ENCODE measurements around the gene PPP1R16B.

Gene PPP1R16B
- total RNA-seq, result 147 reads per million, percentile 89 among the genes with 10 or more reads in this experiment

- DNase-seq, result peak; percentile 67
Observed at GRCh38 chr20:38805502-38805957, at the start of gene PPP1R16B. Gene PPP1R16B (plus strand): TSS chr20:38805697. CDS start chr20:38835926, 30,229 bp downstream.

DNA sequence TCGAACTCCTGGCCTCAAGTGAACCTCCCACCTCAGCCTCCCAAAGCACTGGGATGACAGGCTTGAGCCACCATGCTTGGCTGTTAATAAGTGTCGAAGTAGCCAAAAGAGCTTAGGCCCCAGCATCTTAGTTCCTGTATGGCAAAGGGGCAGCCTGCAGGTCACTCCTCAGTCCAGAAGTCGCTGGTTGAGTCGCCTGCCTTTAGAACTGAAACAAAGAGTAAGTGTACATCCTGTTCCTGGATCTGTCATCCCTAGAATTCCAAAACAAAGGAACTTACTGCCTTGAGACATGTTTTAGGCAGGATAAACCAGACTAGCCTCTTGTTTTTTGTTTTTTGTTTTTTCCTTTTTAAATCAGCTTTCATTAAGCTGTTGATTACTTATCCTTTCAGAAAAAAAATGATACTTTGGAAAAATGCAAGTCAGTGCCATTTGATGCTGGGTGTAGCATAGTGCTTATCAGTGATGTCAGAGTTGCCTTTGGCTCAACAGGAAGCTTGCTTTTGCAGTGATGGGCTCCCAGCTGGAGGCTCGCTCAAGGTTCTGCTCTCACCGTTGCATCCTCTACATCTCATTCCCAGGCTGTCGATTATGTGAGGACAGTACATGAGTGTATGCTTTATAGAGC is 48.2 kb upstream of the PPP1R16B start:
- no peak for DNase-seq

DNA sequence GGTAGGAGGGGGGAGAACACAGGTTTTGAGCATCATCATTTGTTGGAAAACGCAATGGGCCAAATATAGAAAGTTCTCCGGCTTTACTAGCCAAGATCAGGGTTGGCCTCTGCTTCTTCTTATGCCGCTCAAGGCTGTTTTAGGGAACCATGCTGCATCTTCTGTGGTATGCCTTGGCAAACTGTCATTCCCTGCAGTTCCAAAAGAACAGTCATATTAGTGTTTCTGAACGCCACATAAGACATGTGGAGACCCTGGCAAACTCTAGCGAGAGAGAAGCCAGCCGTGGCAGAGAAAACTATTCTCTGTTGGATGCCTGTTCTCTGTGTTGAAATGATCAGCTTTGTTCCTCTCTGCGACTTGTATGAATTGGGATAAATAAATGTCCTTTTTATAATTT is 46.4 kb upstream of the PPP1R16B start:
- no peak for DNase-seq

DNA sequence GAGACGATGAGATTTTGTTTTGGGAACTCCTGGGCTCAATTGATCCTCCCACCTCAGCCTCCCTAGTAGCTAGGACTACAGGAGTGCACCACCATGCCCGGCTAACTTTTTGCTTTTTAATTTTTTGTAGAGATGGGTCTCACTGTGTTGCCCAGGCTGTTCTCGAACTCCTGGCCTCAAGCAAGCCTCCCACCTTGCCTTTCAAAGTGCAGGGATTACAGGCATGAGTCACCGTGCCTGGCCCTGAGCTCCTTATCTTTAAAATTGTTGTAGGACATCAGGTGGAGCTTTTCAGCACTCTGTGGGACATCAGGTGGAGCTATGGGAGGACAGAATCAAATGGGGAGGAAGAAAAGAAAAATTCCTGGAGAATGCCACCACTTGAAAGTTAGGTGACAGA is 44.5 kb upstream of the PPP1R16B start:
- DNase-seq, result no peak

DNA sequence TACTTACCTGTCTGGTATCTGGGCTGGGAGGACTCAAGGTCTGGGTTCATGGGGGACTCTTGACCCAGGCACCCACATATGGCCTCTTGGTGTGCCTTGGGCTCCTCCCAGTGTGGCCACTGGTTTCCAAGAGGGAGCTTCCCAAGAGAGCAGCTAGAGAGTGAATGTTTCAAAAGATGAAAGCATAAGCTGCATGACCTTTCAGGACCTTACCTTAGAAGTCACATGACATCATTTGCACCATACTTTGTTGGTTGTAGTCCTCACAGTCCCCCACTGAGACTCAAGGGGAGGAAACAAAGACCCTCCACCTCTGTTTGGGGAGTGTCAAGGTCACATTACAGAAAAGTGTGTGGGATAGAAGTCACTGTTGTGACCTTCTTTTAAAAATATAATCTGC is 43.3 kb upstream of the PPP1R16B start:
- no peak for DNase-seq

DNA sequence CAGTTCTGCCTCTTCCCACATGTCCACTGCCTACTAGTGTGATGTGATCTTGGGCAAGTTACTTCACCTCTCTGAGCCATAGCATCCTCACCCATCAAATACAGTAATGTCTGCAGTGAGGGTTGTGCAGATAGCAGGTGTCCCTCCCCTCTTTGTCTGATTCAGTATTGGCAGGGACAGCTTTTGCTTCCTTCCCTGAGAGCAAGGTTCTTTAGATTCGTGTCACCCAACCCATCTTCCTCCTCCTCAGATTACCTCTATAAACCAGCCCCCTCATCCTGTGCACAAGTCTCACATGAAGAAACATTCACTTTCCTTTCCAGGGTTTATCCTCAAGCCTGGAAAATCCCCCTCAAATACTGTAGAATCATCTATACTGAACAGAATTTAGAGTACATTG is 41.9 kb upstream of the PPP1R16B start:
- DNase-seq, result no peak

DNA sequence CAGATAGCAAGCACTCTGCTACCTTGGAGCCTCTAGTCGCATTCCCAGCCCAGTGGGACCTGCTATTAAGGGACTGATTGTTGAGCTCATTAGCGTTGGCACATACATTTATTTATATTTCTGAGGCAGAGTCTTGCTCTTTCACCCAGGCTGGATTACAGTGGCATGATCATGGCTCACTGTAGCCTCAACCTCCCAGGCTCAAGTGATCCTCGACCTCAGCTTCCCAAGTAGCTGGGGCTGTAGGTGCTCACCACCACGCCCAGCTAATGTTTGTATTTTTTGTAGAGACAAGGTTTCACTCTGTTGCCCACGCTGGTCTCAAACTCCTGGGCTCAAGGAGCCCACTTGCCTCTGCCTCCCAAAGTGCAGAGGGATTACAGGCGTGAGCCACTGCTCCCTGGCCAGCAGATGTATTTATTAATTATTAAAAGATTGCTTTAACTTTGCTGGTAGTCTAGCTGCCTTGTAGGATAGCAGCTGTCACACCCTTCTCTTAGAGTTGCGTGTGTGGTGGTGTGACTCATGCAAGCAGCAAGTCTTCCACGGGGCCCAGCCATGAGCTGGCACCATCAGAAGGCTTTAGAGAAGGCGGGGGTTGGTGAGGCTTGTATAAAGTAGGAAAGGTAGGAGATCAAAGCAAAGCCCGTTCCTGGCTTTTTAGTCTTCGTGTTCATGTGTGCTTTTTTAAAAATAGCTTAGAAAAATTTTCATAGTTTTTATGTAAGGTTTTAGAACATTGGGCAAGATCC is 40.8 kb upstream of the PPP1R16B start:
- no peak for DNase-seq

DNA sequence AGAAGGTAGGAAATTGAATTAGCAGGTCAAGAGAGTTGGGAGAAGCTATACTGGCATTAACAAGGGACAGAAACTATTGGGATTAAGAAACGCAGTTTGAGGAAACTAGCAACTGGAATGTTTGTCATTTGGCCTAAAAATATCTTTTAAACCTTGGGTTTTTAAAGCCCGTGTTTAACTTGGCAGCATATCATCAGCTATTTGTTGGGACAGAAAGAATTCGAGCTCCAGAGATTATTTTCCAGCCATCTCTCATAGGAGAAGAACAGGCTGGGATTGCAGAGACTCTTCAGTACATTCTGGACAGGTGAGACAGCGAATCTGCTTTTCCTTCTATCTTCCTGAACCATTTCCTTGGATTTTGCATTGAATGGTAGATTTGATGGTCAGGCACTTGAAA is 39.4 kb upstream of the PPP1R16B start:
- DNase-seq, result no peak

- no peak for DNase-seq
Observed at GRCh38 chr20:38769376-38770295, 35.9 kb upstream of the PPP1R16B start.

DNA sequence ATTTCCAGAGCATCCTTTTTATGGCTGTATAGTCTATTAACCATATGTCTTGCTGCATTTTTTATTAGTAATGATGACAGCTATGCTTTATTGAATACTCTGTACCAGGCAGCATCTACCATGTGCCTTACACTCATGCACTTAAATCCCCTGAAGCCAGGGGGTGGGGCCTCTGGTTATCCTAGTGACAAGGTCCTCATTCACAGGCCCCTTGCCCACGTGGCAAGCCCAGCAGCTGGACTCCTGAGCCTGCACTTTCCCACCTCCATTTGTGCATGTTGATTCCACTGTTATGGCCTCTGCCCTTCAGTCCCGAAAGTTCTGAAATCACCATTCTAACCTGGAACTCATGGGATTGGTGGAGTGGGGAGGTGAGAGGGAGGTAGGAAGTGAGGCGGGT is 35.0 kb upstream of the PPP1R16B start:
- no peak for DNase-seq

GRCh38 chr20:38770970-38771369 is 34.5 kb upstream of the PPP1R16B start:
- no peak for DNase-seq

GRCh38 chr20:38771621-38772020 is 33.9 kb upstream of the PPP1R16B start:
- no peak for DNase-seq

- no peak for DNase-seq
Observed at GRCh38 chr20:38774167-38774566, 31.3 kb upstream of the PPP1R16B start.

DNA sequence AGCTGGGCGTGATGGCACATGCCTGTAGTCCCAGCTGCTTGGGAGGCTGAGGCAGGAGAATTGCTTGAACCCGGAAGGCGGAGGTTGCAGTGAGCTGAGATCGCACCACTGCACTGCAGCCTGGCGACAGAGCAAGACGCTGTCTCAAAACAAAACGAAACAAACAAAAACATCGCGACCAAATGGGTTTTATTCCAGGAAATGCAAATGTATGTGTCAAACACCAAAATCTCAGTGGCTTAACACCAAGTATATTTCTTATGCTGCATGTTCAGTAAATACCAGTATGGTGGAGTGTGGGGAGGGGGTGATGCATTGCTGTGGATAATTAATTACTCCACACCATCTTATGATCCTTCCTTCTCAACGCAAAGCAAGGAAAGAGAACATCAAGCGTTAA is 29.1 kb upstream of the PPP1R16B start:
- DNase-seq, result no peak

- no peak for DNase-seq
Observed at GRCh38 chr20:38779247-38780097, 26.0 kb upstream of the PPP1R16B start.

GRCh38 chr20:38782275-38782674 is 23.2 kb upstream of the PPP1R16B start:
- DNase-seq, result no peak

GRCh38 chr20:38787870-38788269 is 17.6 kb upstream of the PPP1R16B start:
- DNase-seq, result no peak

DNA sequence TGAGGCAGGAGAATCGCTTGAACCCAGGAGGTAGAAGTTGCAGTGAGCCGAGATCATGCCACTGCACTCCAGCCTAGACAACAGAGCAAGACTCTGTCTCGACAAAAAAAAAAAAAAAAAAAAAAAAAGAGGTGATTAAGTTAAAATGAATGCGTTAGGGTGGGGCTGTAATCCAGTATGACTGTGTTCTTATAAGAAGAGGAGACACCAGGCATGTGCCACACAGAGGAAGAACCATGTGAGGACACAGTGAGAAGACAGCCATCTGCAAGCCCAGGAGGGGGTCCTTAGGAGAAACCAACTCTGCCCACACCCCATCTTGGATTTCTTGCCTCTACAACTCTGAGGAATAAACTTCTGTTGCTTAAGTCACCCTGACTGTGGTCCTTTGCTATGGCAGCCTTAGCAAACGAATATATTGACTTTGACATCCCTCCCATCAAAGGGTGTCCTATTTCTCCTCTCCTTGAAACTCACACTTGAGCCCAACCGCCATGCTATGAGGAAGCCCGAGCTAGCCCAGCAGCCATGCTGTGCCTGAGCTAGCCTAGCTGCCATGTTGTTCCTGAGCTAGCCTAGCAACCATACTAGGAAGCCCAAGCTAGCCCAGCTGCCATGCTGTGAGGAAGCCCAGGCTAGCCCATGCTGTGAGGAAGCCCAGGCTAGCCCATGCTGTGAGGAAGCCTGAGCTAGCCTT is 15.8 kb upstream of the PPP1R16B start:
- DNase-seq, result no peak

DNA sequence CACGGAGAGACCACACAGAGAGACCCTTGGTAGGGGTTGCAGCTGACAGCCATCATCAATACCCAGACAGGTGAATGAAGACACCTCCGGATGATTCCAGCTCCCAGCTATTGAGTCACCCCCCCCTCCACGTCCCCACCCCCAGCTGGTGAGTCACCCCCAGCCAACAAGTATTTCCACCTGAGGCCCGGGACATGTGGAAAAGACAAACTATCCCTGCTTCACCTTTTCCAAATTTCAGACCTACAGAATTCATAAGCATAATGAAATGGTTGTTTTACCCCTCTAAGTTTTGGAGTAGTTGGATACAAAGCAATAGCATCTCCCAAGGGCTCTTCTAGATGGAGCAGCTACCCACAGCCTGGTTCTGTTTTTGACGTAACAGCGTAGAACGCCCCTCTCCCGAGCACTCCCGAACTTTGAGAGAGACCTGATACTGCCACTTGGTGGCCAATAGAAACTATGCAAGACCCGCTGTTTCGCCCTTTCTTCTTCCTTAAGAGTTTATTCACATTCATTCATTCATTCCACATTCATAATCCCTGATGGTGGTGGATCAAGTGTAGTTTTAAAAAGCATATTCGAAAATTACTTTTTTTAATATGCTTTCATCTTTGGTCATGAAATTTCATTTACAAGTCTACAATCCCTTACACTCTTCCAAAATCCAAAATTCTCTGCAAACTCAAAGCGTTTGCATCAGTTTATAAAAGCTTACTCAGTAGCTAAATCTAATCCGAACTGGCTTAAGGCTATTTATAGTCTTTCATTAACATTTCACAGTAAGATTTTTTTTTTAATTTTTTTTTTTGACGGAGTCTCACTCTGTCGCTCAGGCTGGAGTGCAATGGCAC is 15.1 kb upstream of the PPP1R16B start:
- no peak for DNase-seq

DNA sequence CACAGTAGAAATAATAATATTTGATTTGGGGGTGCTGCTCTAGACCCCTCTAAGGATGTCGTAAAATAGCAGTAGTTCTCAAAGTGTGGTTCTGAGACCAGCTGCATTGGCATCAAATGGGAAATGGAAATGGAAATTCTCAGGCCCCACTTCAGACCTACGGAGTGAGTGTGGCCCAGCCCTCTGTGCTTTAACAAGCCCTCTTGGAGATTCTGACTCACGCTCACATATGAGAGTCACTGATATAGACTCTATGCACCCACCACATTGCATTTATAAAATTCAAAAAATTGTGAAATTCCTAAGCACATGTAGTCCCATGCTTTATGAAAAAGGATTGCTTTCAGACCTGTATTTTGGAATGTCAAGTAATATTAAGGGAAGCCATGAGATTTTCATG is 14.2 kb upstream of the PPP1R16B start:
- no peak for DNase-seq

DNA sequence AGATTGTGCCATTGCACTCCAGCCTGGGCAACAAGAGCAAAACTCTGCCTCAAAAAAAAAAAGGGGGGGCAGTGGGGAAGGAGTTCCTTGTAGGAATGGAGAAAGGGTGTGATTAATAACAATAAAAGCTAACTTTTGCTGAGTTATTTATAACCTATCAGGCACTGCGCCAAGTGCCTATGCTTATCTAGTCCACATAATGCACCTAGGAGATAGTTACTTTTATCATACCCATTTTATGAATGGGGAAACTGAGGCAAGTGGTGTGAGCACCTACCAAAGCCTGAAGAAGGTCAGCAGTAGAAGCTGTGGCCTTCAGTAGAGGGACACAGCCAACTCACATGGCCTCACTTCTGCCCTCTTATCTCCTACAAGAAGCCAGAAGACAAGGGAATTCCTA is 13.6 kb upstream of the PPP1R16B start:
- no peak for DNase-seq

Measured in effector CD4-positive, alpha-beta T cell (primary cell).